ENCODE data around the gene CALM1. TPM values are rescaled to one million over a fixed set of nuclear protein-coding genes. Genes with fewer than 3 reads are reported as not detected.
A peak's percentile ranks its signal among the peaks of the same experiment; 100 is the strongest.

Gene CALM1
- total RNA-seq, 2 experiments from 2014 or later: 859 to 914 TPM

DNA sequence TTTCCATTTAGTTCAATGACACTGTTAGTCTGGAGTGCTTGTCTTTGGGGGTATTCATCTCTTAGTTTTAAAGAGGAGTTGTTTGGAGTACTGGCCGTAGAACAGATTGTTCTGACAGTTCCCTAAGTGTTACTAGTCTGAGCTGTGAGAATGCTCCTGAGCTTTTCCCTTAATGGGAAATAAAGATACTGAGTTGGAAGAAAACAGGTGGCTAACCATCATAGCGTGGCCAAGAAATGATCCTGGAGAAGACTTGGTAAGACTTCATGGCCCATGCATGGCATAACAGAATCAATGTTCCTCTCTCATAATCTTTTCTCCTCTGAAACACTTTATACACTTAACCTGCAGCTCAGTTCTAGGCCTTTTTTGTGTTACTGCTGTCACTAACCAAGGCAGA, 6.2 kb downstream of the CALM1 start:
- Mint-ChIP-seq H3K9me3 (no peaks in the 10 kb centered on the region), H3K27ac (no peak overlapping the region), H3K36me3 (ENCODE audit: low read depth) (peaks cover 90% of the 10 kb centered on the region), H3K4me1 (peaks cover 64% of the 10 kb centered on the region), H3K27me3 (no peaks in the 10 kb centered on the region), H3K4me3 (no peak overlapping the region)
- no peak for DNase-seq
- CTCF ChIA-PET: interaction anchor here (1.2 to 1.6 kb wide), 3 partner anchors 118 to 356 kb away, joined by 4 read pairs; no protein-coding TSS in a partner anchor
- POLR2A ChIA-PET: no interaction called here

DNA sequence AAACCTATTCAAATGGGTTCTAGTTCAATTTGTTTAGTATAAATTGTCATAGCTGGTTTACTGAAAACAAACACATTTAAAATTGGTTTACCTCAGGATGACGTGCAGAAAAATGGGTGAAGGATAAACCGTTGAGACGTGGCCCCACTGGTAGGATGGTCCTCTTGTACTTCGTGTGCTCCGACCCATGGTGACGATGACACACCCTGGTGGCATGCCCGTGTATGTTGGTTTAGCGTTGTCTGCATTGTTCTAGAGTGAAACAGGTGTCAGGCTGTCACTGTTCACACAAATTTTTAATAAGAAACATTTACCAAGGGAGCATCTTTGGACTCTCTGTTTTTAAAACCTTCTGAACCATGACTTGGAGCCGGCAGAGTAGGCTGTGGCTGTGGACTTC, 8.3 kb downstream of the CALM1 start:
- H3K4me1 Mint-ChIP-seq: peaks cover 62% of the 10 kb centered on the region
- ChIA-PET CTCF (no interaction called here), POLR2A (no interaction called here)
- peaks cover 74% of the 10 kb centered on the region for H3K36me3 Mint-ChIP-seq (ENCODE audit: low read depth)
- no peaks in the 10 kb centered on the region for H3K27me3 Mint-ChIP-seq
- H3K27ac Mint-ChIP-seq: no peak overlapping the region
- no peak for DNase-seq
- no peaks in the 10 kb centered on the region for H3K9me3 Mint-ChIP-seq
- no peak overlapping the region for H3K4me3 Mint-ChIP-seq

GRCh38 chr14:90405755-90406154, 8.9 kb downstream of the CALM1 start:
- ChIA-PET POLR2A (no interaction called here), CTCF (no interaction called here)
- Mint-ChIP-seq H3K4me3 (no peak overlapping the region), H3K4me1 (peaks cover 56% of the 10 kb centered on the region), H3K27me3 (no peaks in the 10 kb centered on the region), H3K36me3 (ENCODE audit: low read depth) (peaks cover 68% of the 10 kb centered on the region), H3K9me3 (no peaks in the 10 kb centered on the region), H3K27ac (no peak overlapping the region)
- no peak for DNase-seq

DNA sequence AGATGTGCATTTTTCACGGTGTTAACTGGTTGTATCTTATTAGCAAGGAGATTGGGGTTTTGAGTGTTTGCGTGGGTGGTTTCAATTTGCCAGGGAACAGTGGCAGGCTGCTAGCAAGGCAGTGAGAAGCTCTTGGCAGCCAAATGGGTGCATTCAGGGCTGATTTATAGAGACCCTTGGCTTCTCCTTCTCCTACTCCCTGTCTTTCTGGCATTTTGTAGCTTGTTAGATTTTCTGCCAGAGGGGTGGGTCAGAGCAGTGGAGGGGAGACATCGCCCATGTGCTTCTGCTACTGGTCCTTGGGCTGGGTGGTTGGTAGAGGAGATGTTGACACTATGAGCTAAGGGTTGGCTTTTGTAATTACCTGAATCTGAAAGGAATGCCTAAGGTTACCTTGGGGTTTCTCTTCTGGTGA, 9.6 kb downstream of the CALM1 start:
- POLR2A ChIA-PET: no interaction called here
- no peaks in the 10 kb centered on the region for H3K27me3 Mint-ChIP-seq
- CTCF ChIA-PET: no interaction called here
- peaks cover 50% of the 10 kb centered on the region for H3K4me1 Mint-ChIP-seq
- H3K4me3 Mint-ChIP-seq: no peak overlapping the region
- H3K27ac Mint-ChIP-seq: peak overlapping the region; percentile 15
- DNase-seq: no peak
- H3K36me3 Mint-ChIP-seq (ENCODE audit: low read depth): peaks cover 61% of the 10 kb centered on the region
- no peaks in the 10 kb centered on the region for H3K9me3 Mint-ChIP-seq

- Mint-ChIP-seq H3K4me3 (no peak overlapping the region), H3K36me3 (ENCODE audit: low read depth) (peaks cover 53% of the 10 kb centered on the region), H3K4me1 (peaks cover 42% of the 10 kb centered on the region), H3K27ac (no peak overlapping the region), H3K27me3 (no peaks in the 10 kb centered on the region), H3K9me3 (no peaks in the 10 kb centered on the region)
- ChIA-PET POLR2A (no interaction called here), CTCF (interaction anchor here (3.3 kb wide), 1 partner anchor 8 kb away, joined by 17 read pairs; no protein-coding TSS in a partner anchor)
- no peak for DNase-seq
These were observed 10.4 kb downstream of the CALM1 start for GRCh38 chr14:90407230-90407629.

DNA sequence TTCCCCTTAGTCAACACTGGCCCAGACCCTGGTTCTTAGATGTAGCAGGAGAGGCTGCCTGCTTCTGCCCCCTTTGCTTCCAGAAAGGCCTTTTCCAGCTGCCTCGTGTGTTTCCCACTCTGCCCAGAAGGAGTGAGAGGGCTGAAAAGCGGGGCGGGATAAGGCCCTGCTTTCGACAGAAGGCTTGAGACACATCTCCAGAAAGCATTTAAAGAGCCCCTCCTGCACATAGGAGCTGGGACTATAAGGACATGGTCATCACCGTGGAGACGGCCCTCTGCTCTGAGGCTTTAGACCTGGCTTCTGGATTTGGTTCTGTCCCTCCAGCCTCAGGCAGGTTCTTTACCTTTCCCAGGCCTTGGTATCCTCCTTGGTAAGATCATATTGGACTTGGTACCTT, 11.9 kb downstream of the CALM1 start:
- DNase-seq: no peak
- ChIA-PET POLR2A (interaction anchor here (0.5 kb wide), 1 partner anchor 85 kb away, joined by 4 read pairs; no protein-coding TSS in a partner anchor), CTCF (interaction anchor here (1.4 to 3.3 kb wide), 2 partner anchors 9 to 13 kb away, joined by 4 to 17 read pairs; no protein-coding TSS in a partner anchor)
- no peaks in the 10 kb centered on the region for H3K9me3 Mint-ChIP-seq
- H3K4me3 Mint-ChIP-seq: no peak overlapping the region
- no peaks in the 10 kb centered on the region for H3K27me3 Mint-ChIP-seq
- peaks cover 28% of the 10 kb centered on the region for H3K4me1 Mint-ChIP-seq
- peaks cover 38% of the 10 kb centered on the region for H3K36me3 Mint-ChIP-seq (ENCODE audit: low read depth)
- no peak overlapping the region for H3K27ac Mint-ChIP-seq

- Mint-ChIP-seq H3K4me3 (no peak overlapping the region), H3K9me3 (no peaks in the 10 kb centered on the region), H3K36me3 (ENCODE audit: low read depth) (peaks cover 32% of the 10 kb centered on the region), H3K27me3 (no peaks in the 10 kb centered on the region), H3K4me1 (peaks cover 23% of the 10 kb centered on the region), H3K27ac (no peak overlapping the region)
- no peak for DNase-seq
- ChIA-PET POLR2A (interaction anchor here (0.5 kb wide), 1 partner anchor 86 kb away, joined by 4 read pairs; no protein-coding TSS in a partner anchor), CTCF (interaction anchor here (1.4 to 3.3 kb wide), 2 partner anchors 10 to 12 kb away, joined by 4 to 17 read pairs; no protein-coding TSS in a partner anchor)
These were observed 12.4 kb downstream of the CALM1 start for GRCh38 chr14:90409209-90409730.

- Mint-ChIP-seq H3K4me1 (peaks cover 10% of the 10 kb centered on the region), H3K27me3 (peaks cover 3% of the 10 kb centered on the region), H3K27ac (no peak overlapping the region), H3K4me3 (no peak overlapping the region), H3K9me3 (no peaks in the 10 kb centered on the region), H3K36me3 (ENCODE audit: low read depth) (peaks cover 8% of the 10 kb centered on the region)
- ChIA-PET CTCF (no interaction called here), POLR2A (no interaction called here)
- DNase-seq: no peak
These were observed 15.2 kb downstream of the CALM1 start for GRCh38 chr14:90412058-90412457.

DNA sequence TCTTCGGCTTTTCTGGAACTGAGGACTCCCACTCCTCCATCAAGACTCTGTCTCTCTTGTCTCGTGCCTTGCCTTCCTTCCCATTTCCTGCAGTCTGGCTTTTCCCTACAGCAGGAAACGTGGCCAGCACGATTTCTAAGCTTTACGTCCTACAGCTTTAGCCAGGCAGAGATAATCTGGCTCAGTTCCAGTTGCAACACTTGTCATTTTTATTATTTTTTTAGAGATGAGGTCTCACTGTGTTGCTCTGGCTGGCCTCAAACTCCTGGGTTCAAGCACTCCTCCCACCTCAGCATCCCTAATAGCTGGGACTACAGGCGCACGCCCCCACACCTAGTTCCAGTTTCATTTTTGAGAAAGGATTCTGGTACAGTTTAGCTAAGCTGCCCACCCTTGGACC, 19.9 kb downstream of the CALM1 start:
- H3K4me3 Mint-ChIP-seq: no peak overlapping the region
- H3K4me1 Mint-ChIP-seq: no peaks in the 10 kb centered on the region
- DNase-seq: no peak
- no peaks in the 10 kb centered on the region for H3K9me3 Mint-ChIP-seq
- H3K27ac Mint-ChIP-seq: no peak overlapping the region
- no peaks in the 10 kb centered on the region for H3K36me3 Mint-ChIP-seq (ENCODE audit: low read depth)
- ChIA-PET CTCF (interaction anchor here (0.9 to 1.8 kb wide), 3 partner anchors 9 to 75 kb away, joined by 4 to 6 read pairs (median 4); no protein-coding TSS in a partner anchor), POLR2A (no interaction called here)
- peaks cover 3% of the 10 kb centered on the region for H3K27me3 Mint-ChIP-seq

DNA sequence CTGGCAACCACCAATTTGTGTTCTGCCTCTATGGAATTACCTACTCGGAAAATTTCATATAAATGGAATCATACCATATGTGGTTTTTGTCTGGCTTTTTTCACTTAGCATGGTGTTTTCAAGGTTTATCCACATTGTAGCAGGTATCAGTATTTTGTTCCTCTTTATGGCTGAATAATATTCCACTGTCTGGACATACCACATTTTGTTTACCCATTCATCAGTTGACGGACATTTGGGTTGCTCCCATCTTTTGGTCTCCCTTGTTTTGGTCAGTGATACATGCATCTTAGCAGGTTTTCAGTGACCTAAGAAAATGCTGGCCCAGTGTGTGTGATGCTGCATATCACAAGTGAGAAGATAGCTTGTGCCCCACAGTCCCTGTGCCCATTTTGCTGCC, 21.2 kb downstream of the CALM1 start:
- Mint-ChIP-seq H3K36me3 (ENCODE audit: low read depth) (no peaks in the 10 kb centered on the region), H3K4me3 (no peak overlapping the region), H3K9me3 (no peaks in the 10 kb centered on the region), H3K27me3 (peaks cover 3% of the 10 kb centered on the region), H3K4me1 (no peaks in the 10 kb centered on the region), H3K27ac (no peak overlapping the region)
- CTCF ChIA-PET: no interaction called here
- POLR2A ChIA-PET: no interaction called here
- DNase-seq: no peak

DNA sequence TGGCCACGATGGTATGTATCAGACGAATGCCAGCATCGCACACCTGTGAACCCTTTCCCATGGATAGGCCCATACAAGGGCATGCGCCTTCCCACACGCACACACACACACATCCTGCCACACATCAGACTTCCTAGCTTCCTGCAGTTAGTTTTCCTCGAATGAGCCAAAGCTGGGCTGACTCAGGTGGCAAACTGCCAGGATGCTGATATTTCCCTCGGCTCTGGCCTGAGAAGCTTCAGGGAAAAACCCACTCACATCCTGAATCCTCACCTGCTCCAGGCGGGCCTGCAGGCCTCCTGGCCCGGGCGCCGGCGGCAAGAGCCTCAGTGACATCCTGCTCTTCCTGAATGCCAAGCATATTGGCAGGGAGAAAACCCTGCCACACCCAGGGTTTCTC, 22.4 kb downstream of the CALM1 start:
- no peak for DNase-seq
- no peaks in the 10 kb centered on the region for H3K9me3 Mint-ChIP-seq
- H3K4me1 Mint-ChIP-seq: no peaks in the 10 kb centered on the region
- ChIA-PET CTCF (interaction anchor here (0.6 kb wide), 1 partner anchor 35 kb away, joined by 5 read pairs; no protein-coding TSS in a partner anchor), POLR2A (no interaction called here)
- H3K27me3 Mint-ChIP-seq: peaks cover 3% of the 10 kb centered on the region
- H3K27ac Mint-ChIP-seq: no peak overlapping the region
- H3K36me3 Mint-ChIP-seq (ENCODE audit: low read depth): no peaks in the 10 kb centered on the region
- H3K4me3 Mint-ChIP-seq: no peak overlapping the region

GRCh38 chr14:90421001-90421631, 24.3 kb downstream of the CALM1 start:
- DNase-seq: no peak
- ChIA-PET POLR2A (no interaction called here), CTCF (interaction anchor here (0.6 to 1.3 kb wide), 2 partner anchors 12 to 252 kb away, joined by 4 read pairs; no protein-coding TSS in a partner anchor)
- Mint-ChIP-seq H3K27ac (no peak overlapping the region), H3K4me3 (no peak overlapping the region), H3K27me3 (no peaks in the 10 kb centered on the region), H3K9me3 (no peaks in the 10 kb centered on the region), H3K36me3 (ENCODE audit: low read depth) (no peaks in the 10 kb centered on the region), H3K4me1 (no peaks in the 10 kb centered on the region)

- no peaks in the 10 kb centered on the region for H3K9me3 Mint-ChIP-seq
- ChIA-PET CTCF (interaction anchor here (0.6 to 1.3 kb wide), 2 partner anchors 12 to 252 kb away, joined by 4 read pairs; no protein-coding TSS in a partner anchor), POLR2A (no interaction called here)
- H3K36me3 Mint-ChIP-seq (ENCODE audit: low read depth): no peaks in the 10 kb centered on the region
- H3K4me3 Mint-ChIP-seq: no peak overlapping the region
- H3K27me3 Mint-ChIP-seq: no peaks in the 10 kb centered on the region
- DNase-seq: no peak
- H3K27ac Mint-ChIP-seq: no peak overlapping the region
- H3K4me1 Mint-ChIP-seq: no peaks in the 10 kb centered on the region
These were observed 24.8 kb downstream of the CALM1 start for GRCh38 chr14:90421632-90422020.

Data from activated CD4-positive, alpha-beta T cell treated with anti-CD3 and anti-CD28 coated beads, Interleukin-2, amount 10 ng/mL, durations not matched to agents 7 days and 5 days (primary cell).